HG02943 (cell line): ENCODE measurements around the gene PRCC.

Experiments used
- ATAC-seq: cut with Tn5 transposase; IDR thresholded peaks from one replicate; pipeline ENCODE4 v1.9.1; 2021; ENCODE audit warnings: mild to moderate bottlenecking, low read depth, moderate library complexity; ENCODE audit not compliant: unreplicated experiment

The PRCC gene, protein sequence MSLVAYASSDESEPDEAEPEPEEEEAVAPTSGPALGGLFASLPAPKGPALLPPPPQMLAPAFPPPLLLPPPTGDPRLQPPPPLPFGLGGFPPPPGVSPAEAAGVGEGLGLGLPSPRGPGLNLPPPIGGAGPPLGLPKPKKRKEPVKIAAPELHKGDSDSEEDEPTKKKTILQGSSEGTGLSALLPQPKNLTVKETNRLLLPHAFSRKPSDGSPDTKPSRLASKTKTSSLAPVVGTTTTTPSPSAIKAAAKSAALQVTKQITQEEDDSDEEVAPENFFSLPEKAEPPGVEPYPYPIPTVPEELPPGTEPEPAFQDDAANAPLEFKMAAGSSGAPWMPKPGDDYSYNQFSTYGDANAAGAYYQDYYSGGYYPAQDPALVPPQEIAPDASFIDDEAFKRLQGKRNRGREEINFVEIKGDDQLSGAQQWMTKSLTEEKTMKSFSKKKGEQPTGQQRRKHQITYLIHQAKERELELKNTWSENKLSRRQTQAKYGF

DNA sequence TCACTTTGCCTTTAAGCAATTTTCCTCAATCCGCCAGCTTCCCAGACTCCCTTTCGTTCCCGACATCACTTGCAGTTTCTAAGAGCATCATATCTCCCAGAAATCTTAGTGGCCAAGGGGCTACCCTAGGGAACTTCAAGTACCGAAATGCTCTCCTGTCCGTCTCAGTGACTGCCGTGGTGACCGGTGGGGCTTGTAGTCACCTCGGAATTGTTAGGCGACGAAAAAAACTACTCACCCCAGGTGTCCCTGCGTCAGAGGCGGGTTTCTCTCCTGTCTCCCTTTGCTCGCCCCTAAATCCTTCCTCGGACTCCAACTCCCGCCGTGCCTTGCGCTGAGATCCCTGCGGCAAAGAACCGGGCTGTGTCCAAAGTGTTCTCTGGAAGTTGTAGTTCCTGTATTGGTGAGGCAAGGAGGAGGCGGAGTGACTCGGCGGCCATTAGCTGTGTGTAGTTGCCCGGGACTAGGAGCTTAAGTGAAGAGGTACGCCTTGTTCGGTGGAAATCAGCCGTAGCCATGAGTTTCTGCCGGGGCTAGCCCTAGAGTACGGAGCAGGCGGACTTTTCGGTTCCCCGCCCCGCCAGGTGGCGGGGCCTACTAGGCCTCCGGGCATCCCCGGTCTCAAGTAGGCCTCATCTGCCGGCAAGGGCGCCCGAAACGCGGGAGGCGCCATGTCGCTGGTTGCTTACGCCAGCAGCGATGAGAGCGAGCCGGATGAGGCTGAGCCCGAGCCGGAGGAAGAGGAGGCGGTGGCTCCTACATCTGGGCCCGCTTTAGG, at the start of gene PRCC:
Gene PRCC, plus strand, starts transcription at position 435 of the 778 bp plus-strand sequence. Its CDS starts 237 bp downstream, at position 672.
- peak; percentile 91 for ATAC-seq

DNA sequence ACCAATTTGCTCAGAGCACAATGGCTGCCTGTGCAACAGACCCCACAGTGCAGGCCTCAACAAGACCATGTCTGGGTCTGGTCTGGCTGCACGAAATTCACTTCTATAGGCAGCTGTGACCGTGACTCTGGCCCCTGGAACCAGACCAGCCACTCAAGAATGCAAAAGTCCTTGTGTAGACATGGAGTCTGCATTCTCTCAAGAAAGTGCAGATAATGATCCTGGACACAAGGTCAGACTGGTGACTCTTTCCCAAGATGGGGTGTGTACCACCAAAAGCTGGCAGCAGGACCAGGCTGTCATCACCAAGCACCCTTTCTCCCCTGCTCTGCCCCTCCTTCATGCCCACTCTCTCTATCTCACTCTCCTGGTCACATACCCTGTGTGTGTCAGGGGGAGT, 46.2 kb upstream of the PRCC start:
- ATAC-seq: no peak

DNA sequence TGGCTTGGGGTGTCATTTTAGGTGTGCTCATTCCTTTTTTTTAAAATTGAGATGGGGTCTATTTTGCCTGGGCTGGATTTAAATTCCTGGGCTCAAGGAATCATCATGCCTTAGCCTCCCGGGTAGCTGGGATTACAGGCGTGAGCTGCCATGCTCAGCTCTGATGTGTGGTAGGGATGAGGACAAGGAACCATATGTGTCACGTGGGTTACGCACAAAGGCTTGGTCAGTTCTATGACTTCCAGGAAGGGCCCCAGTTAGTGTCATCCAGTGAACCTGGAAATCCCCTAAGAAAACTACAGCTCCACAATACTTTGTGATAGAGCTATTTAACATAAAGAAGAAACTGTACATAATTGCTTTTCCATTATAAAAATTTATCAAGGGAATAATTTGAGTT, 45.8 kb upstream of the PRCC start:
- no peak for ATAC-seq

DNA sequence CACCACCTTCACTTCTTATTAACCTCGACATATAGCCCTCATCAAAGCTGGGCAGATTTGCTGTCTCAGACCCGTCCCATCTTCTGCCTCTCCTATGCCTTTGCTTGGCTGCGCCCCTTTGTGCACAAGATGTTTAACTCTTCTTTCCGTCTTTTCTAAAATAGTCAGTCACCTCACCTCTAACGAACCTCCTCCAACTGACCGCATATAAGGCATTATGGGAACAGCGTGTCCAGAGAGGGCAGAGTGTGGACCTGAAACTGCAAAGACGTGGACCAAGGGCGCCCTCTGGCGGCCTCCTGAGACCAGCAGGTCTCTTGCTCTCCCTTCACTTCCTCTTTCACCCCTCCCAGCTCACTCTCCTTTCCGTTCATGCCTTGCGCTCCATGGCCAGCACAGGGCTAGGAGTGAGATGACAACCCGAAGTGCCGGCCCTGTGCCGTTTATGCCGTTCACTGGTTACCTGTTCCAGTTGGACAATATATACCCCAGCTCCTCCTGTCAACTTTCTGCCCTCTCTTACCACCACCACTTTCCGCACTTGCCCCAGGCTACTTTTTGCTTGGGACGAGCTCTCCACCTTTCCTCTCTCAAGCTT, 41.6 kb upstream of the PRCC start:
- ATAC-seq: no peak

DNA sequence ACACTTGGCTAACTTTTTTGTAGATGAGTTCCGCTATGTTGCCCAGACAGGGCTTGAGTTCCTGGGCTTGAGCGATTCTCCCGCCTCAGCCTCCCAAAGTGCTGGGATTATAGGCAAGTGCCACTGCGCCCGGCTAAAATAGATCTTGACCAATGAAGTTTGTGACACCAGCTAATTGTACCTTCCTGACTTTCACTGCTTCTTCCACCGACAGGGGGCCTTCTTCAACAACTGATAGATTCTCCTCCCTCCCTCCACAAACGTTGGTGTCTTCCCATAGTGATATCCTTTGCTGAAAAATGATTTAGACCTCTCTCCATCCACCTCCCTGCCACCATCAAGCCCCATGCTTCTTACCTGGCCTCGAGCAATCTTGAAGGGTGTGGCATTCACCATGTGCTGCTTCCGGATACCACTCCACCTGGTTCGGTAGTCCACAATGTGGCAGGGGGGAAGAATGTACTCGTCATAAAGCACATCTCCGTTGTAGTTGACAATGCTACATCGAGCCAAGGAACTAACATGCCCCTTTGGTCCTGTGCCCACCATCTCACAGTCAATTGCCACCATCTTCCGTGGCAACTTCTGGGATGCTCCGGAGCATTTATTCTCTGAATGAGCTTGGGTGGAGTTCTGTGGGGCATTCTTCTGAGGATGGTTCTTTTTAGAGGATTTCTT, 40.6 kb upstream of the PRCC start:
- ATAC-seq: no peak

DNA sequence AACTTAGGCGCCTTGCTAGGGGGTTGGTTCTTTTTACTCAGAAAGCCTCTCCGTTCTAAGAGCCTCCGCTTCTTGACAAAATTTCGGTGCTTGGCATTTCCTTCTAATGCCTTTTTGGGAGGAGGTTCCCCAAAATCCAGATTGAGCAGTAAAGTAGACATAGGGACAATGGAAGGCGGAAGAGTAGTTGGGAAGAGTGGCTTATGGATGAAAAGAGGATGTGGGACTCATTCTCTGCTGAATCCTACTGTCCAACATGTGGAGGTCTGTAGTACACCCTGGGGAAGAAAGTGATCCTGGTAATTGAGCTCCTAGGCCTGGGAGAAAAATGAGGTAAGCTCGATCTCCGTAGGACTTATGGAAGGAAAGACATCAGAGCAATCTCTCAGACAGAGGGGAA, 39.8 kb upstream of the PRCC start:
- no peak for ATAC-seq

DNA sequence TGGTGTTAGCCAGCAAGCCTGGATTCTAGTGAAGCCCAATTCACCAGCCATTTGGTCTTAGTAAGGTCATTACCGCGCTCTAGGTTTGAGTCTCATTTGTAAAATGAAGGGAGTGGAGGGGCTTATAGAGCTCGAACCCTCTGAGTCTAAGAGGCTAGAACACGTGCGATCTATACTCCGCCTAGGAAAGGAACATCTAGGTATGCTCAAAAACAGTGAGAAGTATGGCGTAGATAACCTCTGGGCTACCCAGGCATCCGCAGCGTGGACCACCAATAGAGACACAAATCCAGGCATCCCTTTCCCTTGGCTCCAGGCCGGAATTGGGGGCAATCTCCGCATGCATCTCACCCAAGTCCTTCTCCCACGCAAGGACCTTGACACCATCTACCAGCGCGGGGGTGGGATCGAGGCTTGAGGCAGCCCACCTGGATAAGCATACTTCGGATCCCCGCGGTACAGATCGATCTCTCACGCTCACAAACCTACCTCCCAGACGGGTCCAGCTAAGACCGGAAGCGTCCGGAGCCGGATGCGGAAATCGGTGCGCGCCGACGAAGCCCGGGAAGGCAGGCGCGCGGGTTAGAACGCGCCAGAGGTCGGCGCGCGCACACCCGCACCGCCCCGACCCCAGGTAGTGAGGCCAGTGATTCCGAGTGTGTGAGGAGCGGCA, 39.3 kb upstream of the PRCC start, which contains the start of gene METTL25B:
Gene METTL25B, plus strand, starts transcription at position 544 of the 673 bp plus-strand sequence. CDS start 636 bp downstream, outside the sequence.
- peak; percentile 55 for ATAC-seq

DNA sequence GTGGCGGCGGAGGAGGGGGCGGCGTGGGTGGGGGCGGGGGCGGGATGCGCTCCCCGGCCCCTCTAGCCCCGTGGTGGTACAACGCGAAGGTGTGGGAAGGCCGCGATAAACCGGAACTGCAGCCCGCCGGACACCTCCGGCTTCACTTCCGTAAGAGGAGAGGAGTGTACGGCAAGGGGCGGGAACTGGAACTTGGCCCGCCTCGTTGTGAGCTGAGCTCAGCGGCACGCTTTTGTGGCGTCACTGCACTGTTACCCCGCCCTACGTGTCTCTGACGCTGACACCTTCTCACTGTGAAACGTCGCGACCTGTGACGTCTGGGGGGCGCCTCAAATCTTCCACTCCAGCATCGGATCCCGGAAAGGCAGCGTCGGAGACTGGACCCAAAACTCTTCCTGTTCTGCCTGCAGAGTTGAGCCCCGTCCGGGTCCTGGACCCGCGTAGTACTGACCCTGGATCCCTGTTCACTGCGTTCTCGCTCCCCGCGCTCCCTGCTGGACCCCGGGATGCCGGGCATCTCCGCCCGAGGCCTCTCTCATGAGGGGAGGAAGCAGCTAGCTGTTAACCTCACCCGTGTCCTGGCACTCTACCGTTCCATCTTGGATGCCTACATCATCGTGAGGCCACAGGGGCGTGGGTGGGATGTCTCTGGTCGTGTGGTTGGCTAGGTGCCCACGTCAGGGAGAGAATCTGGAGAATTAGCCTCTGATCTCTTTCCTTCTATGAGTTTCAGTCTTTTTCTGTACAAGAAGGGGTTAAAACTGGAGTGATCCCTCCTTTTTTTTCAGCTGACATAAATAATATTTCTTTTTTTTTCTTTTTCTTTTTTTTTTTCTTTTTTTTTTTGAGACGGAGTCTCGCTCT, 38.5 kb upstream of the PRCC start, which contains the start of gene ISG20L2:
Gene ISG20L2, minus strand, starts transcription at position 168 of the 864 bp plus-strand sequence. CDS start 1,114 bp downstream, outside the sequence.
- peak; percentile 76 for ATAC-seq

DNA sequence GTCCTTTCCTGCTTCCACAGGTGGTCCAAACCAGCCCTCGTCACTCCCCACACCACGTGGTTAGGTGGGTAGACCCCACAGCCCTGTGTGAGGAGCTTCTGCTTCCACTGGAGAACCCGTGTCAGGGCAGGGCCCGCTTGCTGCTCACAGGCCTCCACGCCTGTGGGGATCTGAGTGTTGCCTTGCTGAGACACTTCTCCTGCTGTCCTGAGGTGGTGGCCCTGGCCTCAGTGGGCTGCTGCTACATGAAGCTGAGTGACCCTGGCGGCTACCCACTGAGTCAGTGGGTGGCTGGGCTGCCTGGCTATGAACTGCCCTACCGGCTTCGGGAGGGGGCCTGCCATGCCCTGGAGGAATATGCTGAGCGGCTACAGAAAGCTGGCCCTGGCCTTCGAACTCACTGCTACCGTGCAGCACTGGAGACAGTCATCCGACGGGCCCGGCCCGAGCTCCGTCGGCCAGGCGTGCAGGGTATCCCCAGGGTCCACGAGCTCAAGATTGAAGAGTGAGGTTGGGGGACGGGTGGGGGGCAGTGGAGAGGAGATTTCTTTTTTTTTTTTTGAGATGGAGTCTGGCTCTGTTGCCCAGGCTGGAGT, 33.2 kb upstream of the PRCC start:
- no peak for ATAC-seq

DNA sequence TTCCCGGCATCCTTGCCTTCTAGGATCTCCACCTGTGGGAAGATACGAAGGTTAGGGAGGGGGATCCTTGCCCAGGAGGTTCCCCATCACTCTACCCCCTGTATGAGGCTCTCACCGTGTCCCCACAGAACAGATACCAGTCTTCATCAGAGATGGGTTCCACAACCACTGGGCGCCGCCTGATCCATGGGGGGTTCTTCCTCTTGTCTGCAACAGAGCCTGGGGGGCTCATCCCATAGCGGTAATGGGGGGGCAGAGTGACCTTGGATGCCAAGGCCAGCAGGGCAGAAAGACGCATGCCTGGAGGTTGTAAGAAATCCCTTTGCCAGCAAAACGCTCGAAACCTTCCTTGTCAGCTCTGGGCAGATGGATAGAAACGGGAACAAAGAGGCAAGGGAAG, 28.9 kb upstream of the PRCC start:
- ATAC-seq: no peak

DNA sequence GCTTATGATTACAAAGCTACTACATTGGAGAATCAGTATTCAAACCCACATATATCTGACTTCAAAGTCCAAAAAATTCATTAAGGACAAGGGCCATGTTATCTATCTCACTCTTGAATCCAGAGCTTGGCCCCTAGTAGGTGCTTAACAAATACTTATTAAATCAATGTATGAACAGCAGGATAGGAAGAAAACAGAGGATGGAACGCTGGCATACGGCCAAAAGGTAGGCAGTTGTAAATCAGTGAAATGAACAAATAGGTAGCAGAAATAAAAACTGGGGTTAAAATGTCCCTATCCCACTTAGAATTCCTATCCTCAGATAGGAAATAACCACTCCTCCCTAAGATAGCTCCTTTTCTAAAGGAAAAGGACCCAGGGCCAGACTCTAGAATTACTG, 28.4 kb upstream of the PRCC start:
- ATAC-seq: no peak

DNA sequence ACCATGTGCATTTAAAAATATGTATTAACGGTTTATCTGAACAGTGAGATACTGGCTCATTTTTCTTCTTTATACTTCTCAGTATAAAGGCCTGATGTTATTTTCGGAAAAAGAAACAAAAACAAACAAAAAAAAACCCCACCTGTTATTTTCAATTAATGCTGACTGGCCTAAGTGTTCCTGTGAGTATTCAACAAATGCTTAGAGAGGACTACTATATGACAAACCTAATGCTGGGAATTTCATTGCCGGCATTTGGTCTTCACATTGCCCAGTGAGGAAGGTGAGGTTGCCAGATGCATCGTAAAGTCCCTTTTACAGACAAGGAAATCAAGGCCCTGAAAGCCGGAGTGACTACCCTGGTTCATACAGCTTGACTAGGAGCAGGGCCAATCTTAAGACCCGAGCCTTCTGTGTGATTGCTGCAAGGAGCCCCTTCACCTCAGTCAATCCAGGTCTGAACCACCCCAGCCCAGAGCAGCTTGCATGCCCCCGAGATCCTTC, 27.0 kb upstream of the PRCC start:
- peak; percentile 5 for ATAC-seq

DNA sequence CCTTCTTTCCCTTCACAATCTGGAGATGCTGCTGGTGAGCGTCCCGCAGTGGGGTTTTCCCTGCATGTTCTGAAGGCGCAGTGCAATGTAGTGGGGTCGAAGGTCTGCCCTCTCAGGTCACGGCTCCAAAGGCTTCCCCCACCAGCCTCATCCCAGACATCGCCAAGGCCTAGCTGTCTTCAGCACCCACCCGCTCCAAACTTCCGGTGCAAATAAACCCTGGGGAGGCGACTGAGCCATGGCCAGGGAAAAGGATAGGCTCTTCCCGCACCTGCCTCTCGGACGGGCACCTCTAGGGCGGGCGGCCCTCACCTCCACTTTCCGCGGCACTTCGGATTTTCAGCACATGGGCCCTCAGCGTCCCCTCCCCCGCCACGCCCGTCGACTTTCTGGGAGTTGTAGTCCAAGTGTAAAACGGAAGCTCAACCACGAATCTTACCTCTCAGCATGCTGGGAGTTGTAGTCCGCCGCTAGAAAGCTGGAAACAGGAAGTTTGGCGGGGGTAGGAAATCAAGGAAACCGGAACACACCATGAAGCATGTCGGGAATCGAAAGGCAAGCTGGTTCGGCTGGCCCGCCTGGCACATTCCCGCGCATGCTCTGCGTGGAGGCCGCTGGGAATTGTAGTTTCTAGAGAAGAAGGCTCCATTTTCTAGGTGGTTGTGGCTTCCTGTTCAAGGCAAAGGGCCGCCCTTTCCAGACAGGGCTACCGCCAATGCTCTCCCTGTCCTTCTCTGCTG, 26.4 kb upstream of the PRCC start, which contains the start of gene MRPL24:
Gene MRPL24, minus strand, starts transcription at position 348 of the 740 bp plus-strand sequence. CDS start 2,384 bp downstream, outside the sequence.
- peak; percentile 80 for ATAC-seq

DNA sequence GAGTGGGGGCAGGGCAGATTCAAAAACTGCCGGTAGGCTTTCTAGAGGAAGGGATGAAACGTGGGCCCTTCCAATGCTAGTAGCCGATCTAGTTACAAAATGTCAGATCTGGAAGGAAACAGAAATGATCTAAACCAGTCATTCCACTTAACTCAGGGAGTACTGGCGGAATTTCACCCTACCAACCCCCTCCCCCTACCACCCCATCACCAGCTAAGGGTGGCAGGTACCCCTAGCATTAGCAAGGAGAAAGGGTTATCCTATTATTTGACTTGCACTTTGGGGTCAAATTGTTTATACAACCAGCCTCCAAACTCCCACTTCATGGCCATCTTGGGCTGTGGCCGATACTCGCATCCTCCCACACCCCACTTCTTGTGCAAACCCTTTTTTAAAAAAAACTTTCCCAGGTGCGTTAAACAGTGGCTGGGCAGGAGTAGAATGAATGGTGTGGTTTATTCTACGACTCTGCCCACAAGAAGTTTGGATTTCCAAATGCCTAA, 25.8 kb upstream of the PRCC start:
- ATAC-seq: no peak

DNA sequence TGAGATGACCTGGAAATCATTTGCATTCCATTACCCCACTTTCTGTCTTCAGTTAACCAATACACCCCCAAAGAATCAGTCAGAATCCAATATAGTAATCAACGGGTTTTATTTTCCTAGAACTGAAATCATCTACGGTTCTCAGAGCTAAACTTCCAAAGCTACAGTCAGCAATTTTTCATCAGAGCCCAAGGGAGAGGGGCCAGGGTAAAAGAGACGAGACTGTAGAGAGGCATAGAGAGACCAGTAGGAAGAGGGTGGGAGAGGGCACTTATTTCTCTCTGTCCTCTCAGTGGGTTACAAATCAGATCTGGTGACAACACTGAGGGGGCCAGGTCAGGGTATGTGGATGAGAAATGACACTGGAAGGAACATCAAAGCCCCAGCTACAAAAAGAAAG, 25.3 kb upstream of the PRCC start:
- ATAC-seq: no peak

DNA sequence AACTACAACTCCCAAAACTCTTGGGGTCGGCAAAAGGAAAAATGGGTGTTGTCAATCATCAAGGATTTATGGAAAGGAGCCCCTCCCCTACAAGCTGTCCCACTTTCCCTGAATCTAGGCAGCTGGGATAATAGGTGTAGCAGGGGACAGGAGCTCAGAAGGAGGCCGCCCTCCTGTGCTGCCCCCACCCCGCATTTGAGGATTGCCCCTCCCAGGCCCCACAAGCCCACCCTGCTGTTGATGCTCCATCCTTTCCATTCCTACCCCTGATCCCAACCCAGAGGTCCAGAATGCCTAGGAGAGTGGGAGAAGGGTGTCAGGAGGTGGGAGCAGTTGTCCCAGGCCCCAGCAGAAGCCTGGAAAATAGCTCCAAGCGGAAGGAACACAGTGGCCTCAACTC, 24.5 kb upstream of the PRCC start:
- no peak for ATAC-seq
